LoVo (cell line): Measurements from ENCODE around the gene VWA2.

ENCODE experiments used
- DNase-seq: peaks from one replicate; pipeline ENCODE4 v3.0.0-alpha.2; 2016; ENCODE audit warnings: low spot score

VWA2 gene

GRCh38 chr10:114246679-114247305 is 7.7 kb downstream of the VWA2 start:
- DNase-seq: peak; percentile 81

- DNase-seq: no peak
Measured at GRCh38 chr10:114250236-114250635, 11.2 kb downstream of the VWA2 start.

- DNase-seq: no peak
Measured at GRCh38 chr10:114250716-114251115, 11.7 kb downstream of the VWA2 start.

GRCh38 chr10:114252092-114252491 is 13.0 kb downstream of the VWA2 start:
- no peak for DNase-seq

GRCh38 chr10:114252883-114253282 is 13.8 kb downstream of the VWA2 start:
- DNase-seq: no peak

GRCh38 chr10:114255227-114255626 is 16.2 kb downstream of the VWA2 start:
- no peak for DNase-seq

GRCh38 chr10:114256008-114256765 is 17.1 kb downstream of the VWA2 start:
- DNase-seq: no peak

- peak; percentile 24 for DNase-seq
Measured at GRCh38 chr10:114256822-114257221, 17.8 kb downstream of the VWA2 start.

GRCh38 chr10:114257498-114257897 is 18.4 kb downstream of the VWA2 start:
- no peak for DNase-seq

- peak; percentile 59 for DNase-seq
Measured at GRCh38 chr10:114258274-114258840, 19.3 kb downstream of the VWA2 start.

GRCh38 chr10:114259824-114260223 is 20.8 kb downstream of the VWA2 start:
- no peak for DNase-seq

GRCh38 chr10:114260366-114260765 is 21.3 kb downstream of the VWA2 start:
- DNase-seq: no peak

- no peak for DNase-seq
Measured at GRCh38 chr10:114261076-114261475, 22.0 kb downstream of the VWA2 start.

- DNase-seq: no peak
Measured at GRCh38 chr10:114262496-114262895, 23.4 kb downstream of the VWA2 start.

- no peak for DNase-seq
Measured at GRCh38 chr10:114265392-114266053, 26.5 kb downstream of the VWA2 start.

- no peak for DNase-seq
Measured at GRCh38 chr10:114266521-114266920, 27.5 kb downstream of the VWA2 start.

GRCh38 chr10:114271075-114271778 is 32.2 kb downstream of the VWA2 start:
- DNase-seq: peak; percentile 69

- peak; percentile 51 for DNase-seq
Measured at GRCh38 chr10:114271779-114272167, 32.7 kb downstream of the VWA2 start.

- DNase-seq: no peak
Measured at GRCh38 chr10:114272696-114273095, 33.6 kb downstream of the VWA2 start.

GRCh38 chr10:114273910-114274309 is 34.9 kb downstream of the VWA2 start:
- DNase-seq: no peak

GRCh38 chr10:114274616-114275453 is 35.8 kb downstream of the VWA2 start:
- DNase-seq: no peak
